Hematopoietic multipotent progenitor cell (in vitro differentiated cells): ENCODE results near the gene UHRF1. TPM values are rescaled to one million over a fixed set of nuclear protein-coding genes. Genes with fewer than 3 reads are reported as not detected.

ENCODE experiments used
- small RNA-seq: library from RNA; depleted of rRNA; stranded (forward); fragments of <200 nt; gene quantifications from one replicate; pipeline ENCODE3, GENCODE V24; 2012
- total RNA-seq: library from RNA; depleted of rRNA; stranded (reverse); fragments of >200 nt; gene quantifications from one replicate; pipeline ENCODE4 v1.2.3, GENCODE V29; 2012

The UHRF1 gene
- total RNA-seq, 1 donor: 51.4 TPM

Small RNA genes lying within 50 kb of the gene (small RNA-seq; reads per million reads assigned to genes)
- not detected for gene MIR4747

Other genes with a start within 250 kb of the UHRF1 start
- gene MYDGF, start 239.2 kb upstream of the UHRF1 start, total RNA-seq: 87.8 TPM
- 42.0 TPM for gene DPP9, start 185.7 kb upstream of the UHRF1 start, total RNA-seq
- 21.0 TPM for gene FEM1A, start 117.8 kb upstream of the UHRF1 start, total RNA-seq
- gene TICAM1, start 77.8 kb upstream of the UHRF1 start, total RNA-seq: 7.8 TPM
- 196 TPM for gene PLIN3, start 41.8 kb upstream of the UHRF1 start, total RNA-seq
- gene ARRDC5, start 6.6 kb upstream of the UHRF1 start, total RNA-seq: 6.2 TPM
- gene KDM4B, start 59.6 kb downstream of the UHRF1 start, total RNA-seq: 26.7 TPM